RWPE2 (cell line): Measurements from ENCODE around the gene PCK2.

Source experiments
- ATAC-seq: fragments of 200-7000 bp; cut with Tn5 transposase; 3 replicates; pipeline ENCODE4 v1.9.1; 2021; ENCODE audit warnings: low read depth
- DNase-seq: peaks from one replicate; pipeline ENCODE4 v3.0.0-alpha.2; 2020; ENCODE audit warnings: low spot score
- H3K27ac ChIP-seq: fragments of 450-650 bp; 2 replicates; pipeline ENCODE4 v1.5.1; 2017; ENCODE audit warnings: mild to moderate bottlenecking; ENCODE audit not compliant: poor library complexity, severe bottlenecking
- H3K27me3 ChIP-seq: fragments of 250-450 bp; sonication (Bioruptor Pico); 2 replicates; pipeline ENCODE4 v1.5.1; 2021; ENCODE audit warnings: mild to moderate bottlenecking, moderate library complexity; ENCODE audit not compliant: insufficient read depth, poor library complexity, severe bottlenecking
- H3K36me3 ChIP-seq: fragments of 250-450 bp; sonication (Bioruptor Pico); 2 replicates; pipeline ENCODE4 v1.5.1; 2020; ENCODE audit warnings: low read depth, mild to moderate bottlenecking, moderate library complexity
- H3K4me1 ChIP-seq: fragments of 250-450 bp; sonication (Bioruptor Pico); 2 replicates; pipeline ENCODE4 v1.5.1; 2021; ENCODE audit warnings: mild to moderate bottlenecking, moderate library complexity; ENCODE audit not compliant: insufficient read depth, poor library complexity, severe bottlenecking
- H3K4me3 ChIP-seq: fragments of 250-450 bp; sonication (Bioruptor Pico); 2 replicates; pipeline ENCODE4 v1.5.1; 2021; ENCODE audit warnings: mild to moderate bottlenecking, moderate library complexity; ENCODE audit not compliant: severe bottlenecking
- H3K9me3 ChIP-seq: fragments of 250-450 bp; sonication (Bioruptor Pico); 2 replicates; pipeline ENCODE4 v1.5.1; 2021; ENCODE audit warnings: mild to moderate bottlenecking, moderate library complexity; ENCODE audit not compliant: severe bottlenecking
- CTCF ChIP-seq: fragments of 450-650 bp; IDR thresholded peaks from one replicate; pipeline ENCODE4 v1.5.1; 2017; ENCODE audit warnings: mild to moderate bottlenecking, moderate library complexity; ENCODE audit not compliant: poor library complexity, severe bottlenecking

PCK2 gene

DNA sequence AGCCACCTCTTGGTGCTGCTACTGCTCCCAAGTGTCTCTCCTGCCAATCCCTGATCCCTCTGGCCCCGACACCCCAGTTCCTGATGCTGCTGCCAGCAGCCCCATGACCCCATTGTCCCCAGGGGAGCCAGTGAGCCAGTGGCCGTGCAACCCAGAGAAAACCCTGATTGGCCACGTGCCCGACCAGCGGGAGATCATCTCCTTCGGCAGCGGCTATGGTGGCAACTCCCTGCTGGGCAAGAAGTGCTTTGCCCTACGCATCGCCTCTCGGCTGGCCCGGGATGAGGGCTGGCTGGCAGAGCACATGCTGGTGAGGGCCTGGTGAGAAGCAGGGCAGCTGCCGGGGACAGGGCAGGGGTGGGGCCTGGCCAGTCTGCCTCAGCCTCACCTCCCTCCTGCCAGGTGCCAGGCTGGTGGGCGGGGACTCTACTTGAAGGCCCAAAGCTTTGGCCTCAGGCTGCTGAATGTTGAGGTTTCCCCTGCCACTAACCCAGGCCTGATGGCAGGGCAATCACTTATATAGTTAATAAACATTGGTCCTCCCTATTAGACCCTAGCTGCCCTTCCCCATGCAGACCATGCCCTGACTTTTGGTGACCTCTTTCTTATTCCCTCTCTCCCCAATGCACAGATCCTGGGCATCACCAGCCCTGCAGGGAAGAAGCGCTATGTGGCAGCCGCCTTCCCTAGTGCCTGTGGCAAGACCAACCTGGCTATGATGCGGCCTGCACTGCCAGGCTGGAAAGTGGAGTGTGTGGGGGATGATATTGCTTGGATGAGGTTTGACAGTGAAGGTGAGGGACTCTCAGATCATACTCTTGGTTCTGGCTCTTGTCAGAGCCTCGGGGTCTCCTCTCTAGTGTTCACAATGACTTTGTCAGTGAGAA lies 5.1 kb downstream of the PCK2 start:
- H3K27ac ChIP-seq: no peak overlapping the region
- no peak for TF ChIP-seq CTCF
- ATAC-seq (no peak), DNase-seq (no peak)
- H3K36me3 ChIP-seq: peaks cover 83% of the 10 kb centered on the region
- no peaks in the 10 kb centered on the region for H3K27me3 ChIP-seq
- peaks cover 6% of the 10 kb centered on the region for H3K4me1 ChIP-seq
- no peaks in the 10 kb centered on the region for H3K9me3 ChIP-seq
- H3K4me3 ChIP-seq: no peak overlapping the region

GRCh38 chr14:24100197-24100981 lies 6.3 kb downstream of the PCK2 start:
- Histone ChIP-seq H3K36me3 (peaks cover 80% of the 10 kb centered on the region), H3K27ac (no peak overlapping the region), H3K4me3 (no peak overlapping the region), H3K27me3 (no peaks in the 10 kb centered on the region), H3K9me3 (no peaks in the 10 kb centered on the region), H3K4me1 (peaks cover 5% of the 10 kb centered on the region)
- DNase-seq (no peak), ATAC-seq (no peak)
- TF ChIP-seq CTCF: no peak

GRCh38 chr14:24100982-24101494 lies 6.9 kb downstream of the PCK2 start:
- ATAC-seq (no peak), DNase-seq (no peak)
- TF ChIP-seq CTCF: no peak
- Histone ChIP-seq H3K27me3 (no peaks in the 10 kb centered on the region), H3K4me1 (no peaks in the 10 kb centered on the region), H3K9me3 (no peaks in the 10 kb centered on the region), H3K36me3 (peaks cover 75% of the 10 kb centered on the region), H3K27ac (no peak overlapping the region), H3K4me3 (no peak overlapping the region)

- Histone ChIP-seq H3K9me3 (no peaks in the 10 kb centered on the region), H3K27ac (no peak overlapping the region), H3K4me3 (no peak overlapping the region), H3K4me1 (peaks cover 9% of the 10 kb centered on the region), H3K27me3 (no peaks in the 10 kb centered on the region), H3K36me3 (peaks cover 66% of the 10 kb centered on the region)
- no peak for DNase-seq
- TF ChIP-seq CTCF: no peak
- no peak for ATAC-seq
These were observed 8.4 kb downstream of the PCK2 start for GRCh38 chr14:24102357-24103048.
